ENCODE data around the gene FOXC2. TPM values are rescaled to one million over a fixed set of nuclear protein-coding genes. Genes with fewer than 3 reads are reported as not detected.

Gene FOXC2
- total RNA-seq, 2 donors from 2014 or later, result 0.66 to 0.78 TPM

DNA sequence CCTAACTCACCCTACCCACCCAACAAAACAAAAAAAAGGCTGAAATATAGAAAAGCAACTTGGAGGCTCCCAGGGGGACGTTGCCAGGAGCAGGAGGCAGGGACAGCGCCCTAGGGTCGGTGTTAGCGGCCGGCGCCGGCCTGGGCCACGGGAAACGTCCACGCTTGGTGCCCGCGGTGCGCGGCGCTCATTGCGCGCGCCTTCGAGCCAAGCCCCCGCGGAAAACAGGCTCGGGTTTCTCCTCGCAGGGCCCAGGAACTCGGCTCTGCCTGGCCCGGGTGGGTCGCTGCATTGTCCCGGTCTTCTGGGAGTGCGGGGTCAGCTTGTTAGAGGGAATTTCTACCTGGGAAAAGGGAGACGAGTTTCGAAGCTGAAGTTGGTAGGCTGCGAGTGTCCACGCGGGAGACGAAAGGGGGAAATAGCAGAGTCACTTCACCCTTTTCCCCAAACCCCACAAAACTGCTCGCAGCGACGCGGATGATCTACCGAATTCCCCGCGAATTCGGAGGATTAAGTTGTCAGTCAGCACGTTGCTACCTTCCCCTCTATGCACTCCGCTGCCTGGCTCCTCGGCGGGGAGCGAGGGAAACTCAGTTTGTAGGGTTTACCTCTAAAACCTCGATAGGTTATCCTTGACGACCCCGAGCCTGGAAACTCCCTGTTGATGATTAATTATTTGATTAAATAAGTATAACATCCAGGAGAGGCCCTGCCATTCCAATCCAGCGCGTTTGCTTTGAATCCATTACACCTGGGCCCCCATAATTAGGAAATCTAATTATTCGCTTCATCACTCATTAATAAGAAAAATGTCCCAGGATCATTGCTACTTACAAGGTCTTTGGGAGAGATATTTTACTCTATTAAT is 751 bp upstream of the FOXC2 start:
- DNase-seq (no peak), ATAC-seq (no peak)
- Histone ChIP-seq H3K4me1 (peaks cover 31% of the 10 kb centered on the region), H3K27ac (no peak overlapping the region), H3K27me3 (peaks cover 0 to 57% of the 10 kb centered on the region in 2 donors), H3K4me3 (no peak overlapping the region), H3K9me3 (no peaks in the 10 kb centered on the region), H3K36me3 (replicated peaks in 1 of 2; ENCODE audit: insufficient read depth in 1 of 2, low read depth in 2 of 2) (no peaks in the 10 kb centered on the region)
- intact Hi-C loops (cut with DNase I), result loop anchor here (5.0 kb wide), 2 partner anchors 491 to 711 kb away; no protein-coding TSS in a partner anchor
- 5% methylated on average over 29 to 53 of the region's 53 CpGs for WGBS, 2 donors
- TF ChIP-seq CTCF (IDR thresholded peaks at IDR 0.05), result no peak
- no peak for TF ChIP-seq POLR2A (IDR thresholded peaks at IDR 0.05)

DNA sequence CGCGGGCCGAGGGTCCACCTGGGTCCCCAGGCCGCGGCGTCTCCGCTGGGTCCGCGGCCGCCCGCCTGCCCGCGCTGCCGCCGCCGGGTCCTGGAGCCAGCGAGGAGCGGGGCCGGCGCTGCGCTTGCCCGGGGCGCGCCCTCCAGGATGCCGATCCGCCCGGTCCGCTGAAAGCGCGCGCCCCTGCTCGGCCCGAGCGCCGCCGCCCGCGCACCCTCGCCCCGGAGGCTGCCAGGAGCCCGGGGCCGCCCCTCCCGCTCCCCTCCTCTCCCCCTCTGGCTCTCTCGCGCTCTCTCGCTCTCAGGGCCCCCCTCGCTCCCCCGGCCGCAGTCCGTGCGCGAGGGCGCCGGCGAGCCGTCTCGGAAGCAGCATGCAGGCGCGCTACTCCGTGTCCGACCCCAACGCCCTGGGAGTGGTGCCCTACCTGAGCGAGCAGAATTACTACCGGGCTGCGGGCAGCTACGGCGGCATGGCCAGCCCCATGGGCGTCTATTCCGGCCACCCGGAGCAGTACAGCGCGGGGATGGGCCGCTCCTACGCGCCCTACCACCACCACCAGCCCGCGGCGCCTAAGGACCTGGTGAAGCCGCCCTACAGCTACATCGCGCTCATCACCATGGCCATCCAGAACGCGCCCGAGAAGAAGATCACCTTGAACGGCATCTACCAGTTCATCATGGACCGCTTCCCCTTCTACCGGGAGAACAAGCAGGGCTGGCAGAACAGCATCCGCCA is 504 bp downstream of the FOXC2 start:
- no peak for TF ChIP-seq POLR2A (IDR thresholded peaks at IDR 0.05)
- no peak for TF ChIP-seq CTCF (IDR thresholded peaks at IDR 0.05)
- Histone ChIP-seq H3K4me3 (no peak overlapping the region), H3K27ac (no peak overlapping the region), H3K9me3 (no peaks in the 10 kb centered on the region), H3K36me3 (replicated peaks in 1 of 2; ENCODE audit: insufficient read depth in 1 of 2, low read depth in 2 of 2) (no peaks in the 10 kb centered on the region), H3K27me3 (peaks cover 0 to 68% of the 10 kb centered on the region in 2 donors), H3K4me1 (peaks cover 31% of the 10 kb centered on the region)
- ATAC-seq, result no peak
- 1 to 4% methylated on average over 33 to 41 of the region's 88 CpGs for WGBS, 2 donors
- intact Hi-C loops (cut with DNase I), result loop anchor here (5.0 kb wide), 2 partner anchors 490 to 710 kb away; no protein-coding TSS in a partner anchor
- DNase-seq, result no peak

DNA sequence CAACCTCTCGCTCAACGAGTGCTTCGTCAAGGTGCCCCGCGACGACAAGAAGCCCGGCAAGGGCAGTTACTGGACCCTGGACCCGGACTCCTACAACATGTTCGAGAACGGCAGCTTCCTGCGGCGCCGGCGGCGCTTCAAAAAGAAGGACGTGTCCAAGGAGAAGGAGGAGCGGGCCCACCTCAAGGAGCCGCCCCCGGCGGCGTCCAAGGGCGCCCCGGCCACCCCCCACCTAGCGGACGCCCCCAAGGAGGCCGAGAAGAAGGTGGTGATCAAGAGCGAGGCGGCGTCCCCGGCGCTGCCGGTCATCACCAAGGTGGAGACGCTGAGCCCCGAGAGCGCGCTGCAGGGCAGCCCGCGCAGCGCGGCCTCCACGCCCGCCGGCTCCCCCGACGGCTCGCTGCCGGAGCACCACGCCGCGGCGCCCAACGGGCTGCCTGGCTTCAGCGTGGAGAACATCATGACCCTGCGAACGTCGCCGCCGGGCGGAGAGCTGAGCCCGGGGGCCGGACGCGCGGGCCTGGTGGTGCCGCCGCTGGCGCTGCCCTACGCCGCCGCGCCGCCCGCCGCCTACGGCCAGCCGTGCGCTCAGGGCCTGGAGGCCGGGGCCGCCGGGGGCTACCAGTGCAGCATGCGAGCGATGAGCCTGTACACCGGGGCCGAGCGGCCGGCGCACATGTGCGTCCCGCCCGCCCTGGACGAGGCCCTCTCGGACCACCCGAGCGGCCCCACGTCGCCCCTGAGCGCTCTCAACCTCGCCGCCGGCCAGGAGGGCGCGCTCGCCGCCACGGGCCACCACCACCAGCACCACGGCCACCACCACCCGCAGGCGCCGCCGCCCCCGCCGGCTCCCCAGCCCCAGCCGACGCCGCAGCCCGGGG is 1.3 kb downstream of the FOXC2 start:
- no peak for DNase-seq
- no peaks in the 10 kb centered on the region for H3K36me3 ChIP-seq (replicated peaks in 1 of 2; ENCODE audit: insufficient read depth in 1 of 2, low read depth in 2 of 2)
- intact Hi-C loops (cut with DNase I), result loop anchor here (5.0 kb wide), 2 partner anchors 489 to 709 kb away; no protein-coding TSS in a partner anchor
- WGBS, 2 donors, result 3% methylated on average over 92 of the region's 116 CpGs; no CpG with 5 or more reads in 1 of the 2 donors
- peaks cover 31% of the 10 kb centered on the region for H3K4me1 ChIP-seq
- peaks cover 0 to 75% of the 10 kb centered on the region in 2 donors for H3K27me3 ChIP-seq
- H3K9me3 ChIP-seq, result no peaks in the 10 kb centered on the region
- ATAC-seq, result no peak
- TF ChIP-seq CTCF (IDR thresholded peaks at IDR 0.05) (no peak), POLR2A (IDR thresholded peaks at IDR 0.05) (no peak)
- no peak overlapping the region for H3K4me3 ChIP-seq
- no peak overlapping the region for H3K27ac ChIP-seq

DNA sequence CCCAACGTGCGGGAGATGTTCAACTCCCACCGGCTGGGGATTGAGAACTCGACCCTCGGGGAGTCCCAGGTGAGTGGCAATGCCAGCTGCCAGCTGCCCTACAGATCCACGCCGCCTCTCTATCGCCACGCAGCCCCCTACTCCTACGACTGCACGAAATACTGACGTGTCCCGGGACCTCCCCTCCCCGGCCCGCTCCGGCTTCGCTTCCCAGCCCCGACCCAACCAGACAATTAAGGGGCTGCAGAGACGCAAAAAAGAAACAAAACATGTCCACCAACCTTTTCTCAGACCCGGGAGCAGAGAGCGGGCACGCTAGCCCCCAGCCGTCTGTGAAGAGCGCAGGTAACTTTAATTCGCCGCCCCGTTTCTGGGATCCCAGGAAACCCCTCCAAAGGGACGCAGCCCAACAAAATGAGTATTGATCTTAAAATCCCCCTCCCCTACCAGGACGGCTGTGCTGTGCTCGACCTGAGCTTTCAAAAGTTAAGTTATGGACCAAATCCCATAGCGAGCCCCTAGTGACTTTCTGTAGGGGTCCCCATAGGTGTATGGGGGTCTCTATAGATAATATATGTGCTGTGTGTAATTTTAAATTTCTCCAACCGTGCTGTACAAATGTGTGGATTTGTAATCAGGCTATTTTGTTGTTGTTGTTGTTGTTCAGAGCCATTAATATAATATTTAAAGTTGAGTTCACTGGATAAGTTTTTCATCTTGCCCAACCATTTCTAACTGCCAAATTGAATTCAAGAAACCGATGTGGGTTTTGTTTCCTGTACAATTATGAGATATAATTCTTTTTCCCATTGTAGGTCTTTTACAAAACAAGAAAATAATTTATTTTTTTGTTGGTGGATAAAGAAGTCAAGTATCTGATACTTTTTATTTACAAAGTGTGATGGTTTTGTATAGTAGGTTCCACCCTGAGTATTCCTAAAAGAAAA is 2.3 kb downstream of the FOXC2 start:
- no peak for ATAC-seq
- intact Hi-C loops (cut with DNase I), result loop anchor here (5.0 kb wide), 2 partner anchors 488 to 708 kb away; no protein-coding TSS in a partner anchor
- H3K9me3 ChIP-seq, result no peaks in the 10 kb centered on the region
- DNase-seq, result no peak
- WGBS, 2 donors, result 7 to 19% methylated on average over 18 to 33 of the region's 33 CpGs
- H3K27ac ChIP-seq, result no peak overlapping the region
- H3K4me1 ChIP-seq, result peaks cover 25% of the 10 kb centered on the region
- no peaks in the 10 kb centered on the region for H3K36me3 ChIP-seq (replicated peaks in 1 of 2; ENCODE audit: insufficient read depth in 1 of 2, low read depth in 2 of 2)
- H3K27me3 ChIP-seq, result peaks cover 0 to 76% of the 10 kb centered on the region in 2 donors
- no peak overlapping the region for H3K4me3 ChIP-seq
- TF ChIP-seq CTCF (IDR thresholded peaks at IDR 0.05) (no peak), POLR2A (IDR thresholded peaks at IDR 0.05) (no peak)

Measured in body of pancreas (tissue), 4 donors.